K562 (cell line): Measurements from ENCODE around the gene MGA. TPM values are rescaled to one million over a fixed set of nuclear protein-coding genes. Genes with fewer than 3 reads are reported as not detected.

Source experiments
- ATAC-seq: fragments of 200-7000 bp; cut with Tn5 transposase; 3 replicates; pipeline ENCODE4 v1.9.1; 2020; ENCODE audit warnings: moderate library complexity
- BruUV-seq: library from RNA; stranded (reverse); fragments of 400-500 nt; replicated peaks from 2 replicates; lab custom pipeline; 2021; lab: Mats Ljungman, UMichigan
- CTCF ChIA-PET: fragments of 300-600 bp; formaldehyde crosslinking; extraction: SDS; loops from one replicate; lab custom pipeline; 2021; ENCODE audit warnings: low intra/inter-chr PET ratio; lab: Yijun Ruan, JAX
- POLR2A ChIA-PET: fragments of 300-600, 350-650 bp; sonication (Branson Sonifier 250); formaldehyde crosslinking; extraction: SDS; loops from one replicate; lab custom pipeline; 2021; ENCODE audit warnings: antibody characterized with exemption, inconsistent platforms; lab: Yijun Ruan, JAX
- DNase-seq, 4 experiments: peaks; one replicate each; pipeline versions ENCODE4 v3.0.0 to v3.0.0-alpha.2; 2011 to 2018; ENCODE audit warnings: low spot score in 3 of 4, mixed read lengths in 3 of 4; ENCODE audit errors: extremely low read depth in 1 of 4
- FAIRE-seq: peaks from 2 replicates; lab custom pipeline; 2011; peaks lifted over from hg19 to GRCh38; lab: Jason Lieb, UNC
- H2AFZ ChIP-seq: 2 replicates; pipeline ENCODE4 v1.6.0; 2011; ENCODE audit warnings: low read depth, low read length, control low read depth, inconsistent platforms
- H3K27ac ChIP-seq: fragments of 200-600 bp; 3 replicates; pipeline ENCODE4 v1.8.0; 2011; ENCODE audit warnings: low read depth, mild to moderate bottlenecking, control low read depth, inconsistent platforms, low read length, moderate library complexity, mixed read lengths; ENCODE audit errors: extremely low read depth
- H3K27me3 ChIP-seq, 2 experiments: fragments of 300-600 bp in 1 of 2; 2 replicates in 1 of 2; 3 replicates in 1 of 2; pipeline versions ENCODE4 v1.6.0 to v1.8.0; 2011; ENCODE audit warnings: inconsistent platforms in 2 of 2, low read length in 2 of 2, mild to moderate bottlenecking in 1 of 2, mixed read lengths in 1 of 2, moderate library complexity in 1 of 2; ENCODE audit not compliant: control insufficient read depth in 2 of 2, insufficient read depth in 2 of 2
- H3K36me3 ChIP-seq: fragments of 300-600 bp; 3 replicates; pipeline ENCODE4 v1.8.0; 2011; ENCODE audit warnings: mild to moderate bottlenecking, low read length, inconsistent platforms; ENCODE audit not compliant: control insufficient read depth, insufficient read depth
- H3K4me1 ChIP-seq, 2 experiments: fragments of 200-600 bp in 1 of 2; replicated peaks in 1 of 2; 2 replicates in 1 of 2; 3 replicates in 1 of 2; pipeline versions ENCODE4 v1.5.1 to v1.8.0; 2011; ENCODE audit warnings: inconsistent platforms in 2 of 2, low read length in 2 of 2, mild to moderate bottlenecking in 1 of 2, mixed read lengths in 1 of 2, moderate library complexity in 1 of 2; ENCODE audit not compliant: control insufficient read depth in 2 of 2, insufficient read depth in 2 of 2
- H3K4me2 ChIP-seq: 2 replicates; pipeline ENCODE4 v1.6.1; 2011; ENCODE audit warnings: low read length, control low read depth, inconsistent platforms, mixed read lengths; ENCODE audit not compliant: insufficient read depth
- H3K4me3 ChIP-seq: fragments of 200-600 bp; sonication (generic), shearing (Covaris generic); 2 replicates; pipeline ENCODE4 v1.5.1; 2016; ENCODE audit warnings: control low read depth, inconsistent platforms
- H3K79me2 ChIP-seq: fragments of 200-600 bp; 3 replicates; pipeline ENCODE4 v1.8.0; 2011; ENCODE audit warnings: low read length, inconsistent platforms; ENCODE audit not compliant: control insufficient read depth, insufficient read depth
- H3K9ac ChIP-seq, 2 experiments: 2 replicates each; pipeline versions ENCODE4 v1.6.0 to v1.6.1; 2011; ENCODE audit warnings: low read depth in 2 of 2, low read length in 2 of 2, control low read depth in 1 of 2, inconsistent platforms in 1 of 2, mild to moderate bottlenecking in 1 of 2, mixed read lengths in 1 of 2; ENCODE audit not compliant: insufficient read depth in 1 of 2
- H3K9me1 ChIP-seq: one replicate; pipeline ENCODE4 v1.6.0; 2011; ENCODE audit warnings: inconsistent platforms, mild to moderate bottlenecking, low read length, moderate library complexity; ENCODE audit not compliant: control insufficient read depth, insufficient read depth
- H3K9me3 ChIP-seq: replicated peaks from 2 replicates; pipeline ENCODE4 v1.5.1; 2011; ENCODE audit warnings: low read depth, low read length, inconsistent platforms; ENCODE audit not compliant: control insufficient read depth, insufficient read depth
- H4K20me1 ChIP-seq: replicated peaks from 2 replicates; pipeline ENCODE4 v1.6.1; 2011; ENCODE audit warnings: low read length, inconsistent platforms, mixed read lengths; ENCODE audit not compliant: control insufficient read depth, insufficient read depth
- BCOR ChIP-seq: fragments of 450-650 bp; IDR thresholded peaks from 2 replicates; pipeline ENCODE4 v1.6.1; 2016
- CXXC5 ChIP-seq: fragments of 250-450 bp; sonication (Bioruptor Pico); IDR thresholded peaks from 2 replicates; pipeline ENCODE4 v1.8.0; 2022; ENCODE audit warnings: inconsistent platforms, mild to moderate bottlenecking, moderate library complexity
- ETV1 ChIP-seq: fragments of 450-650 bp; conservative IDR thresholded peaks from 2 replicates; pipeline ENCODE4 v1.6.1; 2016; ENCODE audit warnings: missing genetic modification characterization, control low read depth, low read depth, missing compliant biosample characterization
- GTF2A2 ChIP-seq: IDR thresholded peaks from 2 replicates; pipeline ENCODE4 v1.6.1; 2016; ENCODE audit warnings: mild to moderate bottlenecking, missing genetic modification characterization, missing compliant biosample characterization
- MCM7 ChIP-seq, 2 experiments: fragments of 450-650 bp; IDR thresholded peaks; 2 replicates each; pipeline ENCODE4 v1.6.1; 2016 to 2018
- RBM25 ChIP-seq: fragments of 200-400 bp; formaldehyde crosslinking; IDR thresholded peaks from 2 replicates; pipeline ENCODE4 v1.6.1; 2018; ENCODE audit warnings: low read length, low read depth, moderate library complexity; ENCODE audit not compliant: severe bottlenecking
- RHOXF2B ChIP-seq: fragments of 250-450 bp; sonication (Bioruptor Pico); conservative IDR thresholded peaks from 2 replicates; pipeline ENCODE4 v1.5.1; 2021
- YY1 ChIP-seq, 3 experiments: IDR thresholded peaks; 2 replicates each; pipeline ENCODE4 v1.6.1; 2011; ENCODE audit warnings: low read length in 2 of 3, mild to moderate bottlenecking in 2 of 3, moderate library complexity in 2 of 3, borderline replicate concordance in 1 of 3, control low read depth in 1 of 3, low read depth in 1 of 3; ENCODE audit not compliant: insufficient read depth in 3 of 3, insufficient replicate concordance in 2 of 3, control insufficient read depth in 1 of 3, insufficient read length in 1 of 3; ENCODE audit errors: extremely low read depth in 1 of 3
- ZNF780A ChIP-seq: fragments of 250-450 bp; sonication (Bioruptor Pico); IDR thresholded peaks from 2 replicates; pipeline ENCODE4 v1.5.0; 2021; ENCODE audit warnings: mild to moderate bottlenecking
- WGBS: fragments of 100-300 bp; shearing (Covaris generic); methylation state at CpG from one replicate; pipeline ENCODE4 v1.1.6; 2016; ENCODE audit warnings: low coverage, mixed read lengths; ENCODE audit not compliant: insufficient coverage; ENCODE audit errors: missing lambda C conversion rate; 5-methylcytosine and 5-hydroxymethylcytosine counted together
- in situ Hi-C: fragments of 300-500 bp; cut with MboI; formaldehyde crosslinking; loops from 4 replicates; pipeline ENCODE4 v1.15.0; 2018; ENCODE audit warnings: inconsistent platforms, mixed read lengths
- intact Hi-C: fragments of 100-400 bp; cut with micrococcal nuclease; formaldehyde crosslinking; loops from 2 replicates; pipeline ENCODE4 v1.14.2; 2022
- polyA plus RNA-seq, 8 experiments: library from polyadenylated mRNA; depleted of rRNA in 4 of 8; stranded (reverse) in 5 of 8; unstranded in 3 of 8; fragments of >200 nt; fragmentation: Nextera tagmentation in 2 of 8; fragmentation: Illumina TruSeq in 1 of 8; extraction: Ambion mirVana in 2 of 8; extraction: Trizol in 1 of 8; gene quantifications; 2 replicates each; pipeline versions ENCODE4 v1.2.1 to v1.2.3, GENCODE V29; 2011 to 2014; ENCODE audit warnings: inconsistent platforms in 1 of 8, missing spikeins in 1 of 8
- total RNA-seq, 7 experiments: library from RNA; depleted of rRNA in 6 of 7; stranded (reverse); fragments of >200 nt in 6 of 7; fragmentation: Illumina TruSeq in 2 of 7; extraction: Trizol in 2 of 7; gene quantifications; 2 replicates each; pipeline versions ENCODE4 v1.2.1 to v1.2.3, GENCODE V29; 2011 to 2021; ENCODE audit warnings: low replicate concordance in 1 of 7
- TF ChIP-seq, protein P1 (sequence below): IDR thresholded peaks from 2 replicates; pipeline ENCODE4 v1.6.1; 2012; ENCODE audit warnings: low read depth, low read length, improper control_type of control experiment, borderline replicate concordance

Gene MGA
- total and polyA plus RNA-seq, 9 of the 15 experiments (the other 6 are each of a cell fraction or from before 2014, with no cell fraction given) = 4.7 to 56.1 (median 21.1) TPM

DNA sequence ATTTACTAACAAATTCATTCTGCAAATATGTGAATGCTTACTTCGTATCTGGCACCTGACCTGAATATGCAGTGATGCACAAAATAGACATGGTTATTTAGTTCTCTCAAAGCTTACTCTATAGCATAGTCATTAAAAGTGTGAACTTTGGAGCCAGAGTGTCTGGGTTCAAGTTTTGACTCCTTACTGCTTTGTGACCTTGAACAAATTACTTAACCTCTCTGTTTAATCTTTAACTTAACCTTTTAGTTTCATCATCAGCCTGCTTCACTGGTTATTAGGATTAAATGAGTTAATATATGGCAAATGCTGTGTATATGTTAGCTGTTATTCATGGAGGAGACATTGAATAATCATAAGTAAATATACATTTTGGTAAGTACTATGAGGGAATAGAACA lies 12.1 kb upstream of the MGA start:
- H3K4me2 ChIP-seq = no peak overlapping the region
- no peaks in the 10 kb centered on the region for H3K79me2 ChIP-seq
- no peaks in the 10 kb centered on the region for H3K27me3 ChIP-seq
- peak; percentile 49; the same call in 1 of the 2 replicates for TF ChIP-seq BCOR
- TF ChIP-seq RBM25 = peak; percentile 55
- TF ChIP-seq, protein P1, sequence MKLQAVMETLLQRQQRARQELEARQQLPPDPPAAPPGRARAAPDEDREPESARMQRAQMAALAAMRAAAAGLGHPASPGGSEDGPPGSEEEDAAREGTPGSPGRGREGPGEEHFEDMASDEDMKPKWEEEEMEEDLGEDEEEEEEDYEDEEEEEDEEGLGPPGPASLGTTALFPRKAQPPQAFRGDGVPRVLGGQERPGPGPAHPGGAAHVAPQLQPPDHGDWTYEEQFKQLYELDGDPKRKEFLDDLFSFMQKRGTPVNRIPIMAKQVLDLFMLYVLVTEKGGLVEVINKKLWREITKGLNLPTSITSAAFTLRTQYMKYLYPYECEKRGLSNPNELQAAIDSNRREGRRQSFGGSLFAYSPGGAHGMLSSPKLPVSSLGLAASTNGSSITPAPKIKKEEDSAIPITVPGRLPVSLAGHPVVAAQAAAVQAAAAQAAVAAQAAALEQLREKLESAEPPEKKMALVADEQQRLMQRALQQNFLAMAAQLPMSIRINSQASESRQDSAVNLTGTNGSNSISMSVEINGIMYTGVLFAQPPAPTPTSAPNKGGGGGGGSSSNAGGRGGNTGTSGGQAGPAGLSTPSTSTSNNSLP = no peak
- no peak overlapping the region for H3K27ac ChIP-seq
- no peak overlapping the region for H3K4me3 ChIP-seq
- no peak for ATAC-seq
- ChIA-PET CTCF (no interaction called here), POLR2A (interaction anchor here (1.1 kb wide), 1 partner anchor 12 kb away, joined by 4 read pairs; the partner anchor contains the start of gene MGA)
- H3K9me1 ChIP-seq = no peaks in the 10 kb centered on the region
- no peaks in the 10 kb centered on the region; a peak in 2 of 5 replicates for H3K4me1 ChIP-seq
- H3K9ac ChIP-seq = no peak overlapping the region
- H3K9me3 ChIP-seq = 0 out of 2 replicates have a peak, but pooled peaks cover 1% of the 10 kb centered on the region
- no peak for FAIRE-seq
- no peaks in the 10 kb centered on the region for H3K36me3 ChIP-seq
- no peak for DNase-seq
- no peak overlapping the region for H2AFZ ChIP-seq
- no peaks in the 10 kb centered on the region for H4K20me1 ChIP-seq
- in situ Hi-C loops = no loop called here
- BruUV-seq = no TSS peak
- 0% methylated on average over 1 of the region's 1 CpG for WGBS
- intact Hi-C loops = no loop called here

- no TSS peak for BruUV-seq
- Histone ChIP-seq H3K9me3 (0 out of 2 replicates have a peak, but pooled peaks cover 1% of the 10 kb centered on the region), H3K36me3 (no peaks in the 10 kb centered on the region), H4K20me1 (no peaks in the 10 kb centered on the region), H3K9ac (no peak overlapping the region), H3K4me3 (no peak overlapping the region), H3K4me1 (no peaks in the 10 kb centered on the region; a peak in 2 of 5 replicates), H3K4me2 (no peak overlapping the region), H3K9me1 (no peaks in the 10 kb centered on the region), H2AFZ (no peak overlapping the region), H3K79me2 (no peaks in the 10 kb centered on the region), H3K27ac (no peak overlapping the region), H3K27me3 (no peaks in the 10 kb centered on the region)
- TF ChIP-seq CXXC5 (CRISPR knock-in tag) = no peak
- no peak for TF ChIP-seq RHOXF2B (CRISPR knock-in tag)
- no peak for TF ChIP-seq YY1 (IDR thresholded peaks at IDR 0.05; ENCODE audit: borderline replicate concordance in 1 of 3, control insufficient read depth in 1 of 3, extremely low read depth in 1 of 3, insufficient read depth in 3 of 3, insufficient read length in 1 of 3, insufficient replicate concordance in 2 of 3, low read depth in 1 of 3, low read length in 2 of 3)
- TF ChIP-seq MCM7 (IDR thresholded peaks at IDR 0.05) = no peak
- TF ChIP-seq ETV1 (tag) = no peak
- no peak for TF ChIP-seq GTF2A2 (tag)
- no peak for TF ChIP-seq ZNF780A (CRISPR knock-in tag)
- ChIA-PET CTCF (no interaction called here), POLR2A (interaction anchor here (0.7 to 1.9 kb wide), 2 partner anchors 12 to 19 kb away, joined by 3 to 9 read pairs; partner anchors contain the start of gene MGA)
- in situ Hi-C loops = no loop called here
- FAIRE-seq = no peak
- no peak for DNase-seq
- ATAC-seq = no peak
- WGBS = 12% methylated on average over 1 of the region's 1 CpG
- intact Hi-C loops = no loop called here
Observed at GRCh38 chr15:41648770-41649169, 11.4 kb upstream of the MGA start.
